H1 (cell line): ENCODE results near the gene MIF4GD. TPM values are rescaled to one million over a fixed set of nuclear protein-coding genes. Genes with fewer than 3 reads are reported as not detected.

Experiments
- CTCF ChIA-PET: fragments of 300-600 bp; sonication (Branson Sonifier 250); formaldehyde crosslinking; loops from one replicate; lab custom pipeline; 2021; ENCODE audit not compliant: partially characterized antibody; lab: Charles Lee
- POLR2A ChIA-PET: fragments of 300-600 bp; sonication (Branson Sonifier 250); formaldehyde crosslinking; loops from one replicate; lab custom pipeline; 2021; ENCODE audit warnings: inconsistent platforms; ENCODE audit not compliant: partially characterized antibody; lab: Charles Lee
- DNase-seq, 2 experiments: peaks; one replicate each; pipeline versions ENCODE4 v3.0.0 to v3.0.0-alpha.2; 2010 to 2022; ENCODE audit warnings: low spot score in 2 of 2, low read depth in 1 of 2, mixed read lengths in 1 of 2
- FAIRE-seq: peaks from 2 replicates; lab custom pipeline; 2011; peaks lifted over from hg19 to GRCh38; lab: Jason Lieb, UNC
- H2AFZ ChIP-seq: 2 replicates; pipeline ENCODE4 v1.8.1; 2012; ENCODE audit warnings: low read length, inconsistent platforms
- H2AK5ac ChIP-seq: 2 replicates; pipeline ENCODE4 v1.6.1; 2013; ENCODE audit warnings: low read depth, low read length
- H2BK120ac ChIP-seq: replicated peaks from 2 replicates; pipeline ENCODE3; 2013; ENCODE audit warnings: low read depth, low read length, inconsistent platforms
- H2BK12ac ChIP-seq: 2 replicates; pipeline ENCODE4 v1.6.1; 2013; ENCODE audit warnings: low read depth, low read length
- H2BK15ac ChIP-seq: 2 replicates; pipeline ENCODE4 v1.6.1; 2013; ENCODE audit warnings: low read length
- H2BK20ac ChIP-seq: 2 replicates; pipeline ENCODE4 v1.6.1; 2013; ENCODE audit warnings: low read length
- H2BK5ac ChIP-seq: 2 replicates; pipeline ENCODE4 v1.6.1; 2013; ENCODE audit warnings: low read depth, low read length
- H3K14ac ChIP-seq: 2 replicates; pipeline ENCODE4 v1.6.1; 2013; ENCODE audit warnings: inconsistent platforms; ENCODE audit not compliant: insufficient read length
- H3K18ac ChIP-seq: 2 replicates; pipeline ENCODE4 v1.6.1; 2013; ENCODE audit warnings: low read length; ENCODE audit errors: extremely low read depth
- H3K23ac ChIP-seq: 2 replicates; pipeline ENCODE4 v1.6.1; 2013; ENCODE audit warnings: inconsistent platforms; ENCODE audit not compliant: insufficient read length
- H3K23me2 ChIP-seq: 2 replicates; pipeline ENCODE4 v1.6.1; 2013; ENCODE audit warnings: low read depth, low read length
- H3K27ac ChIP-seq: 2 replicates; pipeline ENCODE4 v1.6.1; 2011; ENCODE audit warnings: low read depth, low read length, inconsistent platforms
- H3K27me3 ChIP-seq, 4 experiments: replicated peaks in 1 of 4; 1 replicate in 1 of 4; 2 replicates in 3 of 4; pipeline versions ENCODE4 v1.6.1 to v1.8.1; 2011 to 2013; ENCODE audit warnings: low read length in 3 of 4, mild to moderate bottlenecking in 3 of 4, inconsistent platforms in 2 of 4, mixed read lengths in 2 of 4, moderate library complexity in 1 of 4; ENCODE audit not compliant: control insufficient read depth in 3 of 4, insufficient read depth in 3 of 4; ENCODE audit errors: extremely low read depth in 1 of 4
- H3K36me3 ChIP-seq, 4 experiments: 2 replicates each; pipeline versions ENCODE4 v1.6.1 to v1.8.1; 2011 to 2013; ENCODE audit warnings: mild to moderate bottlenecking in 4 of 4, low read length in 3 of 4, moderate library complexity in 2 of 4, control low read depth in 1 of 4, inconsistent platforms in 1 of 4; ENCODE audit not compliant: insufficient read depth in 4 of 4, control insufficient read depth in 2 of 4
- H3K4ac ChIP-seq: replicated peaks from 2 replicates; pipeline ENCODE3; 2013; ENCODE audit warnings: low read length, low read depth, mixed read lengths, inconsistent platforms; ENCODE audit not compliant: insufficient read length
- H3K4me1 ChIP-seq, 4 experiments: replicated peaks in 1 of 4; 1 replicate in 1 of 4; 2 replicates in 3 of 4; pipeline versions ENCODE4 v1.6.1 to v1.8.1; 2011 to 2013; ENCODE audit warnings: low read length in 3 of 4, inconsistent platforms in 2 of 4, mixed read lengths in 1 of 4; ENCODE audit not compliant: insufficient read depth in 4 of 4, control insufficient read depth in 3 of 4
- H3K4me2 ChIP-seq, 2 experiments: 2 replicates each; pipeline versions ENCODE4 v1.6.1 to v1.8.1; 2011 to 2013; ENCODE audit warnings: low read depth in 2 of 2, low read length in 2 of 2, control low read depth in 1 of 2, inconsistent platforms in 1 of 2, mild to moderate bottlenecking in 1 of 2; ENCODE audit not compliant: insufficient read depth in 1 of 2
- H3K4me3 ChIP-seq, 4 experiments: fragments of 200-600, 300-600 bp in 1 of 4; sonication (generic), shearing (Covaris generic), sonication (Bioruptor Twin) in 1 of 4; 2 replicates each; pipeline versions ENCODE4 v1.5.1 to v1.8.1; 2011 to 2016; ENCODE audit warnings: low read length in 4 of 4, low read depth in 3 of 4, control low read depth in 2 of 4, inconsistent platforms in 2 of 4, mild to moderate bottlenecking in 2 of 4, mixed read lengths in 1 of 4, moderate library complexity in 1 of 4; ENCODE audit not compliant: insufficient read depth in 2 of 4; ENCODE audit errors: extremely low read depth in 1 of 4
- H3K56ac ChIP-seq: replicated peaks from 2 replicates; pipeline ENCODE3; 2013; ENCODE audit warnings: low read depth, mild to moderate bottlenecking, mixed read lengths, low read length, inconsistent platforms; ENCODE audit not compliant: insufficient read length
- H3K79me1 ChIP-seq: 2 replicates; pipeline ENCODE4 v1.6.1; 2013; ENCODE audit warnings: low read depth, low read length, control low read depth
- H3K79me2 ChIP-seq, 2 experiments: 2 replicates each; pipeline versions ENCODE4 v1.6.1 to v1.8.1; 2012 to 2013; ENCODE audit warnings: low read length in 2 of 2, mild to moderate bottlenecking in 2 of 2, inconsistent platforms in 1 of 2; ENCODE audit not compliant: insufficient read depth in 2 of 2, control insufficient read depth in 1 of 2
- H3K9ac ChIP-seq, 4 experiments: replicated peaks in 1 of 4; 1 replicate in 1 of 4; 2 replicates in 3 of 4; pipeline versions ENCODE4 v1.6.1 to v1.8.1; 2011 to 2013; ENCODE audit warnings: low read depth in 3 of 4, low read length in 3 of 4, control low read depth in 2 of 4, mild to moderate bottlenecking in 2 of 4, moderate library complexity in 2 of 4, inconsistent platforms in 1 of 4; ENCODE audit errors: extremely low read depth in 1 of 4
- H3K9me3 ChIP-seq, 2 experiments: 2 replicates each; pipeline versions ENCODE4 v1.6.1 to v1.8.1; 2012 to 2013; ENCODE audit warnings: mild to moderate bottlenecking in 2 of 2, moderate library complexity in 2 of 2, control low read depth in 1 of 2, inconsistent platforms in 1 of 2, low read depth in 1 of 2, low read length in 1 of 2, mixed read lengths in 1 of 2; ENCODE audit not compliant: insufficient read depth in 2 of 2
- H4K20me1 ChIP-seq, 2 experiments: replicated peaks in 1 of 2; 2 replicates each; pipeline versions ENCODE3 to v1.8.1; 2011 to 2013; ENCODE audit warnings: inconsistent platforms in 2 of 2, low read length in 2 of 2, mild to moderate bottlenecking in 1 of 2; ENCODE audit not compliant: insufficient read depth in 2 of 2, control insufficient read depth in 1 of 2
- H4K5ac ChIP-seq: 2 replicates; pipeline ENCODE4 v1.6.1; 2013; ENCODE audit warnings: low read length, low read depth, mixed read lengths, inconsistent platforms; ENCODE audit not compliant: insufficient read length
- H4K8ac ChIP-seq: 2 replicates; pipeline ENCODE4 v1.8.0; 2013; ENCODE audit warnings: mild to moderate bottlenecking, moderate library complexity, low read length, inconsistent platforms; ENCODE audit not compliant: insufficient read depth; ENCODE audit errors: extremely low read depth
- H4K91ac ChIP-seq: replicated peaks from 2 replicates; pipeline ENCODE3; 2013; ENCODE audit warnings: low read length, mixed read lengths, inconsistent platforms; ENCODE audit not compliant: insufficient read length
- ATF3 ChIP-seq: IDR thresholded peaks from 2 replicates; pipeline ENCODE4 v1.6.1; 2011; ENCODE audit warnings: low read depth, mild to moderate bottlenecking, low read length; ENCODE audit not compliant: insufficient read depth
- CEBPB ChIP-seq: IDR thresholded peaks from 2 replicates; pipeline ENCODE4 v1.6.1; 2012; ENCODE audit warnings: low read depth, low read length
- CTBP2 ChIP-seq: IDR thresholded peaks from 2 replicates; pipeline ENCODE4 v1.7.0; 2011; ENCODE audit warnings: borderline replicate concordance, mild to moderate bottlenecking, moderate library complexity, mixed read lengths, low read length; ENCODE audit not compliant: insufficient read depth, insufficient read length
- EZH2 ChIP-seq: fragments of 200-600 bp; sonication (generic); IDR thresholded peaks from 2 replicates; pipeline ENCODE4 v1.7.1; 2012; ENCODE audit warnings: low read depth, mild to moderate bottlenecking, moderate library complexity, low read length, inconsistent platforms; ENCODE audit not compliant: severe bottlenecking
- JUND ChIP-seq: IDR thresholded peaks from 2 replicates; pipeline ENCODE4 v1.6.1; 2011; ENCODE audit warnings: mild to moderate bottlenecking, improper control_type of control experiment, low read length
- KDM1A ChIP-seq: fragments of 200-600, 300-600 bp; sonication (generic); IDR thresholded peaks from 2 replicates; pipeline ENCODE4 v1.7.1; 2016; ENCODE audit warnings: mild to moderate bottlenecking, low read length, borderline replicate concordance
- PHF8 ChIP-seq: fragments of 200-600 bp; sonication (generic); conservative IDR thresholded peaks from 2 replicates; pipeline ENCODE4 v1.7.1; 2012; ENCODE audit warnings: low read depth, mild to moderate bottlenecking, inconsistent platforms, low read length, moderate library complexity
- RAD21 ChIP-seq, 2 experiments: IDR thresholded peaks in 1 of 2; conservative IDR thresholded peaks in 1 of 2; 2 replicates each; pipeline ENCODE4 v1.6.1; 2011; ENCODE audit warnings: low read depth in 2 of 2, low read length in 2 of 2, improper control_type of control experiment in 1 of 2, inconsistent platforms in 1 of 2, mild to moderate bottlenecking in 1 of 2, moderate library complexity in 1 of 2
- RFX5 ChIP-seq: IDR thresholded peaks from 2 replicates; pipeline ENCODE4 v1.6.1; 2011; ENCODE audit warnings: low read depth, low read length, improper control_type of control experiment, borderline replicate concordance
- SAP30 ChIP-seq: fragments of 300-600 bp; sonication (generic); IDR thresholded peaks from 2 replicates; pipeline ENCODE4 v1.7.1; 2012; ENCODE audit warnings: low read length, moderate library complexity, mild to moderate bottlenecking, inconsistent platforms; ENCODE audit not compliant: insufficient read depth, insufficient replicate concordance
- SIRT6 ChIP-seq: IDR thresholded peaks from one replicate; pipeline ENCODE4 v1.7.1; 2012; ENCODE audit warnings: low read length, inconsistent platforms
- SIX5 ChIP-seq: IDR thresholded peaks from 2 replicates; pipeline ENCODE4 v1.6.1; 2011; ENCODE audit warnings: mild to moderate bottlenecking, low read depth, low read length
- SP1 ChIP-seq: IDR thresholded peaks from 2 replicates; pipeline ENCODE4 v1.6.1; 2011; ENCODE audit warnings: low read depth, low read length
- TCF12 ChIP-seq: IDR thresholded peaks from 2 replicates; pipeline ENCODE4 v1.6.1; 2011; ENCODE audit warnings: low read depth, mild to moderate bottlenecking, low read length
- WGBS, 2 experiments: shearing (Covaris generic) in 1 of 2; methylation state at CpG; one replicate each; pipeline versions ENCODE4 v1.1.6 to v1.1.7; 2013 to 2015; ENCODE audit warnings: low lambda C conversion rate in 2 of 2, mixed read lengths in 2 of 2, inconsistent platforms in 1 of 2, low coverage in 1 of 2, missing lambda C conversion rate in 1 of 2; ENCODE audit not compliant: insufficient replicate concordance in 2 of 2, insufficient coverage in 1 of 2, insufficient read length in 1 of 2; ENCODE audit errors: extremely low coverage in 1 of 2, missing lambda C conversion rate in 1 of 2; 5-methylcytosine and 5-hydroxymethylcytosine counted together
- polyA plus RNA-seq, 7 experiments: library from polyadenylated mRNA; depleted of rRNA in 3 of 7; stranded (reverse) in 5 of 7; unstranded in 2 of 7; fragments of >200 nt in 5 of 7; fragments of 200-250 nt in 2 of 7; gene quantifications; 1 replicate in 5 of 7; 2 replicates in 1 of 7; 4 replicates in 1 of 7; pipeline versions ENCODE4 v1.2.1 to v1.2.3, GENCODE V29; 2011 to 2013; ENCODE audit warnings: missing spikeins in 2 of 7, mixed read lengths in 2 of 7
- total RNA-seq: library from RNA; stranded (reverse); fragmentation: NEBNext Ultra II Directional; extraction: Animal tissue kit (Norgen Biotek cat#: 25700); gene quantifications from 2 replicates; pipeline ENCODE4 v1.2.1, GENCODE V29; 2021

Gene MIF4GD
- total and polyA plus RNA-seq, 2 of the 8 experiments (the other 6 are each of a cell fraction or from before 2014, with no cell fraction given) = 16.1 to 51.1 TPM

GRCh38 chr17:75267153-75267410 lies 3.9 kb downstream of the MIF4GD start:
- H3K4me3 ChIP-seq = no peak overlapping the region
- H2BK120ac ChIP-seq = no peak overlapping the region
- H4K5ac ChIP-seq = no peak overlapping the region
- peaks cover 12 to 34% (median 25%) of the 10 kb centered on the region in 4 experiments for H3K36me3 ChIP-seq
- ChIA-PET CTCF (interaction anchor here (0.6 to 21.2 kb wide), 17 partner anchors 6 to 1810 kb away, joined by 3 to 369 read pairs (median 4); partner anchors contain the start of genes GGA3, GRB2 and MRPS7), POLR2A (interaction anchor here (0.6 to 6.7 kb wide), 15 partner anchors 11 to 487 kb away, joined by 3 to 53 read pairs (median 4); partner anchors contain the start of genes JPT1, NUP85, SLC25A19 and SUMO2)
- H3K23me2 ChIP-seq = peaks cover 20% of the 10 kb centered on the region
- FAIRE-seq (no peak), DNase-seq (no peak)
- H4K20me1 ChIP-seq = peaks cover 2 to 7% of the 10 kb centered on the region in 2 experiments
- WGBS, 2 experiments = 83% methylated on average over 2 of the region's 2 CpGs; no CpG with 5 or more reads in 1 of the 2 experiments
- no peak overlapping the region for H4K8ac ChIP-seq
- peaks cover 0 to 10% of the 10 kb centered on the region in 2 experiments; a peak in 2 of 4 replicates for H3K79me2 ChIP-seq
- H3K4ac ChIP-seq = no peak overlapping the region
- no peak overlapping the region for H2BK12ac ChIP-seq
- H2BK5ac ChIP-seq = peak overlapping the region; percentile 18; the same call in 1 of the 2 replicates
- no peaks in the 10 kb centered on the region for H3K27me3 ChIP-seq
- no peak overlapping the region for H3K18ac ChIP-seq
- H2AFZ ChIP-seq = no peak overlapping the region
- no peak overlapping the region for H3K56ac ChIP-seq
- H3K9me3 ChIP-seq = no peaks in the 10 kb centered on the region
- H3K27ac ChIP-seq = no peak overlapping the region
- H2BK20ac ChIP-seq = no peak overlapping the region
- no peak overlapping the region for H2AK5ac ChIP-seq
- no peak overlapping the region for H3K9ac ChIP-seq
- H3K4me1 ChIP-seq = peaks cover 0 to 8% (median 7%) of the 10 kb centered on the region in 4 experiments; a peak in 4 of 7 replicates
- H3K14ac ChIP-seq = no peak overlapping the region
- H3K23ac ChIP-seq = no peak overlapping the region
- H4K91ac ChIP-seq = no peak overlapping the region
- H3K79me1 ChIP-seq = no peaks in the 10 kb centered on the region
- H3K4me2 ChIP-seq = no peak overlapping the region
- no peak overlapping the region for H2BK15ac ChIP-seq
- TF ChIP-seq ATF3 (no peak), KDM1A (no peak), SP1 (no peak), SIRT6 (no peak), CTBP2 (no peak), RFX5 (no peak), SIX5 (no peak), PHF8 (no peak), EZH2 (no peak), SAP30 (no peak), JUND (no peak), RAD21 (IDR thresholded peaks at IDR 0.05 in 1 of 2, conservative IDR thresholded peaks at IDR 0.05 in 1 of 2; ENCODE audit: low read depth in 2 of 2, low read length in 2 of 2) (no peak), TCF12 (no peak), CEBPB (no peak)
